Transverse colon (tissue), 4 donors: ENCODE data around the gene GDF2. TPM values are rescaled to one million over a fixed set of nuclear protein-coding genes. Genes with fewer than 3 reads are reported as not detected.

Experiments used
- DNase-seq: peaks from one replicate; pipeline ENCODE4 v3.0.0-alpha.2; 2019
- H3K27ac ChIP-seq, 4 donors: fragments of 200-600 bp; sonication (generic); 2 replicates each; pipeline ENCODE4 v1.5.1; 2016 to 2018; ENCODE audit warnings: inconsistent platforms in 4 of 4
- H3K27me3 ChIP-seq: fragments of 200-600 bp; sonication (generic); 2 replicates; pipeline ENCODE4 v1.5.1; 2017; ENCODE audit warnings: inconsistent platforms
- H3K36me3 ChIP-seq, 4 donors: fragments of 200-600 bp; sonication (generic); 2 replicates each; pipeline ENCODE4 v1.5.1; 2017 to 2019; ENCODE audit warnings: inconsistent platforms in 4 of 4
- H3K4me1 ChIP-seq, 4 donors: fragments of 200-600 bp; sonication (generic); 2 replicates each; pipeline ENCODE4 v1.5.1; 2017 to 2020; ENCODE audit warnings: inconsistent platforms in 4 of 4
- H3K4me3 ChIP-seq, 4 donors: fragments of 200-600 bp; sonication (generic); 1 replicate in 1 of 4; 2 replicates in 3 of 4; pipeline versions ENCODE4 v1.5.1 to v1.6.1; 2017 to 2019; ENCODE audit warnings: inconsistent platforms in 4 of 4
- H3K9me3 ChIP-seq, 2 donors: fragments of 200-600 bp; sonication (generic); 2 replicates each; pipeline ENCODE4 v1.5.1; 2017 to 2019; ENCODE audit warnings: inconsistent platforms in 2 of 2
- EP300 ChIP-seq: sonication (generic); formaldehyde crosslinking; IDR thresholded peaks from one replicate; pipeline ENCODE4 v1.6.1; 2017; ENCODE audit warnings: antibody characterized with exemption, low read depth
- POLR2A ChIP-seq: fragments of 450-650 bp; IDR thresholded peaks from one replicate; pipeline ENCODE4 v1.6.1; 2016; ENCODE audit warnings: antibody characterized with exemption, mild to moderate bottlenecking, moderate library complexity
- POLR2AphosphoS5 ChIP-seq, 3 donors: sonication (generic); formaldehyde crosslinking; IDR thresholded peaks; one replicate each; pipeline ENCODE4 v1.6.1; 2016; ENCODE audit warnings: antibody characterized with exemption in 3 of 3
- WGBS, 2 donors: methylation state at CpG; one replicate each; pipeline ENCODE4 v1.1.5; 2018; ENCODE audit warnings: low coverage in 1 of 2; 5-methylcytosine and 5-hydroxymethylcytosine counted together
- in situ Hi-C, 4 donors: fragments of 200-750 bp; cut with MboI; loops; one replicate each; pipeline versions ENCODE4 v1.15.0 to v1.15.1; 2017; ENCODE audit warnings: low sequenced_read_pairs in 3 of 4, low pct_ligation_motif_present in 1 of 4, low pct_unique_long_range_greater_than_20kb in 1 of 4
- intact Hi-C: fragments of 100-400 bp; cut with DNase I; formaldehyde crosslinking; loops from one replicate; pipeline ENCODE4 v1.15.1; 2023; ENCODE audit warnings: low total_unique reads
- total RNA-seq, 4 donors: library from RNA; depleted of rRNA; stranded (reverse); fragments of >200 nt; gene quantifications; one replicate each; pipeline ENCODE4 v1.1.0, GENCODE V29; 2016
- TF ChIP-seq, protein P1 (sequence below), 5 experiments: fragments of 200-600 bp in 3 of 5; fragments of 450-650 bp in 2 of 5; sonication (generic) in 3 of 5; IDR thresholded peaks; 1 replicate in 2 of 5; 2 replicates in 3 of 5; pipeline ENCODE4 v1.5.1; 2016 to 2017; ENCODE audit warnings: antibody characterized with exemption in 5 of 5, inconsistent platforms in 3 of 5, mild to moderate bottlenecking in 2 of 5, moderate library complexity in 1 of 5

Gene GDF2
- total RNA-seq, 4 donors from 2014 or later, result not detected

DNA sequence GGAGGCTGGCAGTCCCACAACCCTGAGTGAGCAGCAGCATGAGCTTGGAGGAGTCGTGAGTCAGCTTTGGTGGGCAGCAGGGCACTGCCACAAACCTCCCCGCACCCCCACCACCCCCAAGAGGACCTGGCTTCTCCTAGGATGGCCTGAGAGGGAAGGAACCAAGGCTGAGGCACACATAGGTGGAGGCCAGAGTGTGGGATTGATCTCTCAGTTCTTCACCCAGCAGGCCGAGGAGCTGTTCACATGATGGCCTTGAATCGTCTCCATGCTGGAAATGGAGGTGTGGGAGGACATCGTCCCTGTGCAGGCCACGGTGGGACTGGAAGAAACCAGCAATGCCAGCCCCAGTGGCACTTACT lies 39.6 kb upstream of the GDF2 start:
- Histone ChIP-seq H3K27me3 (no peaks in the 10 kb centered on the region), H3K4me1 (peaks cover 0 to 10% (median 6%) of the 10 kb centered on the region in 4 donors), H3K4me3 (no peak overlapping the region), H3K9me3 (no peaks in the 10 kb centered on the region), H3K27ac (no peak overlapping the region), H3K36me3 (no peaks in the 10 kb centered on the region)
- no peak for TF ChIP-seq POLR2A
- TF ChIP-seq, protein P1, sequence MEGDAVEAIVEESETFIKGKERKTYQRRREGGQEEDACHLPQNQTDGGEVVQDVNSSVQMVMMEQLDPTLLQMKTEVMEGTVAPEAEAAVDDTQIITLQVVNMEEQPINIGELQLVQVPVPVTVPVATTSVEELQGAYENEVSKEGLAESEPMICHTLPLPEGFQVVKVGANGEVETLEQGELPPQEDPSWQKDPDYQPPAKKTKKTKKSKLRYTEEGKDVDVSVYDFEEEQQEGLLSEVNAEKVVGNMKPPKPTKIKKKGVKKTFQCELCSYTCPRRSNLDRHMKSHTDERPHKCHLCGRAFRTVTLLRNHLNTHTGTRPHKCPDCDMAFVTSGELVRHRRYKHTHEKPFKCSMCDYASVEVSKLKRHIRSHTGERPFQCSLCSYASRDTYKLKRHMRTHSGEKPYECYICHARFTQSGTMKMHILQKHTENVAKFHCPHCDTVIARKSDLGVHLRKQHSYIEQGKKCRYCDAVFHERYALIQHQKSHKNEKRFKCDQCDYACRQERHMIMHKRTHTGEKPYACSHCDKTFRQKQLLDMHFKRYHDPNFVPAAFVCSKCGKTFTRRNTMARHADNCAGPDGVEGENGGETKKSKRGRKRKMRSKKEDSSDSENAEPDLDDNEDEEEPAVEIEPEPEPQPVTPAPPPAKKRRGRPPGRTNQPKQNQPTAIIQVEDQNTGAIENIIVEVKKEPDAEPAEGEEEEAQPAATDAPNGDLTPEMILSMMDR (IDR thresholded peaks at IDR 0.05), result no peak
- no peak for TF ChIP-seq POLR2AphosphoS5 (IDR thresholded peaks at IDR 0.05)
- no peak for TF ChIP-seq EP300
- DNase-seq, result no peak
- intact Hi-C loops, result no loop called here
- in situ Hi-C loops, result no loop called here
- 81% methylated on average over 5 of the region's 6 CpGs; no CpG with 5 or more reads in 1 of the 2 donors for WGBS, 2 donors

GRCh38 chr10:47283101-47283630 lies 39.1 kb upstream of the GDF2 start:
- no peaks in the 10 kb centered on the region for H3K36me3 ChIP-seq
- TF ChIP-seq POLR2A (no peak), POLR2AphosphoS5 (IDR thresholded peaks at IDR 0.05) (no peak), EP300 (no peak)
- TF ChIP-seq, protein P1 (IDR thresholded peaks at IDR 0.05), result no peak
- H3K27ac ChIP-seq, result no peak overlapping the region
- no peaks in the 10 kb centered on the region for H3K9me3 ChIP-seq
- WGBS, 2 donors, result 85 to 100% methylated on average over 1 to 9 of the region's 9 CpGs
- H3K27me3 ChIP-seq, result no peaks in the 10 kb centered on the region
- intact Hi-C loops, result no loop called here
- in situ Hi-C loops, result no loop called here
- no peak overlapping the region for H3K4me3 ChIP-seq
- DNase-seq, result no peak
- peaks cover 0 to 5% (median 2%) of the 10 kb centered on the region in 4 donors for H3K4me1 ChIP-seq

DNA sequence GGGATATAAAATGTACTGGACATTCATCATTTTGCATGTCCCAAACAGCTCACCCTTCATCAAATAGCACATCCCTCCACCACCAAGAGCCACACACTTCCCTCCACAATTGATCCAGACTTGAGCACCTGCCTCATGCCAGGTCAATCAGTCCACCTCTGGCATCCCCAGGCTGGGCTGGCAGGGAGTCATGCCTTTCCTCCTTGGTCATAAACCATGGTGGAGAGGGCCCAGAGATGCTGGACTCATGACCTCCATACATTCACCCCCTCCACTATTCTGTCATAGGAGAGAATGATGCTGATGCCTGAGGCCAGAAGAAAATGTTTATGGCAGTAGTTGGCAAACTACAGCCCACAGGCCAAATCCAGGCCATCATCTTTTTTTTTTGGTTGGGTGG lies 38.4 kb upstream of the GDF2 start:
- H3K9me3 ChIP-seq, result no peaks in the 10 kb centered on the region
- intact Hi-C loops (no loop called here), in situ Hi-C loops (no loop called here)
- H3K4me1 ChIP-seq, result peaks cover 0 to 4% (median 0%) of the 10 kb centered on the region in 4 donors
- no peak for DNase-seq
- TF ChIP-seq, protein P1 (IDR thresholded peaks at IDR 0.05), result no peak
- TF ChIP-seq POLR2A (no peak), EP300 (no peak), POLR2AphosphoS5 (IDR thresholded peaks at IDR 0.05) (no peak)
- no peak overlapping the region for H3K27ac ChIP-seq
- H3K4me3 ChIP-seq, result no peak overlapping the region
- no peaks in the 10 kb centered on the region for H3K36me3 ChIP-seq
- no peaks in the 10 kb centered on the region for H3K27me3 ChIP-seq

- in situ Hi-C loops (no loop called here), intact Hi-C loops (no loop called here)
- Histone ChIP-seq H3K27ac (no peak overlapping the region), H3K36me3 (no peaks in the 10 kb centered on the region), H3K4me1 (peaks cover 0 to 4% (median 0%) of the 10 kb centered on the region in 4 donors), H3K9me3 (no peaks in the 10 kb centered on the region), H3K27me3 (no peaks in the 10 kb centered on the region), H3K4me3 (no peak overlapping the region)
- TF ChIP-seq, protein P1 (IDR thresholded peaks at IDR 0.05), result no peak
- TF ChIP-seq EP300 (no peak), POLR2AphosphoS5 (IDR thresholded peaks at IDR 0.05) (no peak), POLR2A (no peak)
- 70 to 92% methylated on average over 2 to 8 of the region's 8 CpGs for WGBS, 2 donors
- no peak for DNase-seq
These were observed 36.7 kb upstream of the GDF2 start for GRCh38 chr10:47285381-47286115.
